ENCODE data around the gene TFB1M.

Gene TFB1M

DNA sequence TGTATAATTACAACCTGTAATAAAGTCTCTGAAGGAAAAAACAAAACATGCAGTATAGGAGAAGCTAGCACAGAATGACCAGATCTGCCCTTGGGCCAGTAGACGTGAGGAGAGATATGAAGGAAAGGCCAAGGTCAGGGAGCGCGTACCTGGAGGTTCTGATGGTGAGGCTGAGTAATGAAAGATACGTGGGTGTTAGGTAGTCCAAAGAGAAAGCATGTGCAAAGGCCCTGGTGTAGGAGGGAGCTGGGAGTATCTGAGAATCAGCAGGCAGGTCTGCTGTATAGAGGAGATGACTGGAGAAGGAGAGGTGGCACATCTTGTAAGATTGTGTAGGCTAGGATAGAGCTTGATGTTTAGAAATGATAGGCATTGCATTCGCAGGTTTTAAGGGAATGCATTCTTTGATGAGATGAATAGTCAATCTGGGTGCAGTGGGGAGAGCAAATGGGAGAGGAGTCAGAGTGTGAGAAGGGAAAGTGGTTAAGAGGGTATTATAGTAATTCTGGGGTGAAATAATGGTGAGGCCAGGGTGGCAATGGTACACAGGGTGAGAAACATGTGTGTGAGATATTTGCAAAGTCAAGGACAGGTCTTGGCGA, 15.9 kb upstream of the TFB1M start:
- no peak for DNase-seq (ENCODE audit: low read depth, low spot score)
- in situ Hi-C loops (cut with HindIII; ENCODE audit: low sequenced_read_pairs): no loop called here
- no peak overlapping the region for H3K4me3 ChIP-seq (ENCODE audit: low read depth, low read length)
- no peak for TF ChIP-seq CTCF (IDR thresholded peaks at IDR 0.05; ENCODE audit: low read depth, low read length)

DNA sequence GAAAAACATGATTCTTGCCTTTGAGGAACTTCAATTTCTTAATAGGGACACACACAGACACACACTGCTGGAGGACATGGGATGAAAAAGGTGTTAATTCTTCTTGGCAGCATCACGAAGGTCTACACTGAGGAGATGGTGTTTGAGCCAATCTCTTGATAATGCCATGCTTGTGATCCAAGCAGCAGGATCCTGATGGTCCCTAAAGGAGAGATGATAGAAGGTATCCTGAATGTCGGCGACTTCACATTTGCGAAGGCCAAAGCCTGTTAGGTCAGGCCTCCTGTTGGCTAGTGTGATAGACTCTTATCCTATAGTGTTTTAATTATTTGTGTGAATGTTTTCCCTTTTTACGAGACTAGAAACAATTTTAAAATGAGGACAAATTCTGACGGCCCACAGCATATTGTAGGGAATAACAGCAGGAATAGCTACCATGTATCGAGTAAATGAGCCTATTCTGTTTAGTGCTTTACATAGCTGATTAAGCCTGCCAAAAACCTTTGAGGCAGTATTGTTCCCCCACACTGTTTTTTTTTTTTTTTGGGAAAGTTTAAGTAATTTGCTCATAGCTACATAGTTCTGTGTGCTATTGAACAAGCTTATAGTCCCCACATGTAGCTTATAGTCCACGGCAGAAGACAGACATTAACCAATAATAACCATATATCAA, 15.3 kb upstream of the TFB1M start:
- DNase-seq (ENCODE audit: low read depth, low spot score): no peak
- in situ Hi-C loops (cut with HindIII; ENCODE audit: low sequenced_read_pairs): no loop called here
- no peak overlapping the region for H3K4me3 ChIP-seq (ENCODE audit: low read depth, low read length)
- TF ChIP-seq CTCF (IDR thresholded peaks at IDR 0.05; ENCODE audit: low read depth, low read length): no peak

GRCh38 chr6:155328539-155329459, 14.5 kb upstream of the TFB1M start:
- no peak for TF ChIP-seq CTCF (IDR thresholded peaks at IDR 0.05; ENCODE audit: low read depth, low read length)
- in situ Hi-C loops (cut with HindIII; ENCODE audit: low sequenced_read_pairs): no loop called here
- DNase-seq (ENCODE audit: low read depth, low spot score): no peak
- no peak overlapping the region for H3K4me3 ChIP-seq (ENCODE audit: low read depth, low read length)

DNA sequence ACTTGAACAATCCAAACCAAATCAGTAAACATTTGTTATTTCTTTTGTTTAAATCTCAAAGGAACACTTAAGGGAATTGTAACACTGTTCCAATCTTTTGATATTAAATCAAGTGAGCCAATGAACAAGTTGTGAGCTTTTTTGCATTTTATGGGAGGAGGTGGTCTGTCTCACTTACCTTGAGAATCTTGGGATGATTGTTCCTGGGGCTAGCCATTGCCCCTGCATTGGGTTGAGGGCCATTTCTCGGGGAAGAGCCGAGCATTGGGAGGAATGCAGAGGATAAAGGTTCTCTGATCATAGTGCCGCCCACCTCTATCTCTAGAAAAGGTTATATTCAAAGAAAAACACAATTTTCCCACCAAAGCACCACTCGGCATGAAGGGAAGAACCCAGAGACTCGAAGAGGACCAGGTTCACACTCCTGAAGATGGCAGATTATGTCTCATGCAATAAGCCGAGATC, 13.8 kb upstream of the TFB1M start:
- in situ Hi-C loops (cut with HindIII; ENCODE audit: low sequenced_read_pairs): no loop called here

GRCh38 chr6:155327326-155328073, 13.2 kb upstream of the TFB1M start:
- no peak overlapping the region for H3K4me3 ChIP-seq (ENCODE audit: low read depth, low read length)
- DNase-seq (ENCODE audit: low read depth, low spot score): peak; percentile 80
- in situ Hi-C loops (cut with HindIII; ENCODE audit: low sequenced_read_pairs): no loop called here
- peak; percentile 65 for TF ChIP-seq CTCF (IDR thresholded peaks at IDR 0.05; ENCODE audit: low read depth, low read length)

More for the DNA sequence above, 13.8 kb upstream of the TFB1M start:
- TF ChIP-seq CTCF (IDR thresholded peaks at IDR 0.05; ENCODE audit: low read depth, low read length): no peak
- no peak overlapping the region for H3K4me3 ChIP-seq (ENCODE audit: low read depth, low read length)
- DNase-seq (ENCODE audit: low read depth, low spot score): no peak

All from astrocyte of the spinal cord (primary cell).